ENCODE results near the gene RGS3.

The RGS3 gene

GRCh38 chr9:113475031-113475430, 11.5 kb downstream of the RGS3 start:
- no peak for DNase-seq (ENCODE audit: low read depth)
- no peak for TF ChIP-seq CTCF (conservative IDR thresholded peaks at IDR 0.05; ENCODE audit: low read depth, low read length)
- no peak overlapping the region for H3K4me3 ChIP-seq (ENCODE audit: low read length)

- DNase-seq (ENCODE audit: low read depth) = no peak
- no peak for TF ChIP-seq CTCF (conservative IDR thresholded peaks at IDR 0.05; ENCODE audit: low read depth, low read length)
- H3K4me3 ChIP-seq (ENCODE audit: low read length) = no peak overlapping the region
Observed at GRCh38 chr9:113475992-113476391, 12.5 kb downstream of the RGS3 start.

- DNase-seq (ENCODE audit: low read depth) = no peak
- no peak for TF ChIP-seq CTCF (conservative IDR thresholded peaks at IDR 0.05; ENCODE audit: low read depth, low read length)
- no peak overlapping the region for H3K4me3 ChIP-seq (ENCODE audit: low read length)
Observed at GRCh38 chr9:113476511-113476916, 13.0 kb downstream of the RGS3 start.

- no peak for DNase-seq (ENCODE audit: low read depth)
- TF ChIP-seq CTCF (conservative IDR thresholded peaks at IDR 0.05; ENCODE audit: low read depth, low read length) = no peak
- no peak overlapping the region for H3K4me3 ChIP-seq (ENCODE audit: low read length)
Observed at GRCh38 chr9:113477058-113477457, 13.5 kb downstream of the RGS3 start.

- no peak overlapping the region for H3K4me3 ChIP-seq (ENCODE audit: low read length)
- no peak for DNase-seq (ENCODE audit: low read depth)
- TF ChIP-seq CTCF (conservative IDR thresholded peaks at IDR 0.05; ENCODE audit: low read depth, low read length) = no peak
Observed at GRCh38 chr9:113477661-113478060, 14.1 kb downstream of the RGS3 start.

GRCh38 chr9:113479174-113479621, 15.7 kb downstream of the RGS3 start:
- DNase-seq (ENCODE audit: low read depth) = no peak
- H3K4me3 ChIP-seq (ENCODE audit: low read length) = no peak overlapping the region
- TF ChIP-seq CTCF (conservative IDR thresholded peaks at IDR 0.05; ENCODE audit: low read depth, low read length) = no peak

GRCh38 chr9:113480612-113481011, 17.1 kb downstream of the RGS3 start:
- no peak for TF ChIP-seq CTCF (conservative IDR thresholded peaks at IDR 0.05; ENCODE audit: low read depth, low read length)
- H3K4me3 ChIP-seq (ENCODE audit: low read length) = no peak overlapping the region
- DNase-seq (ENCODE audit: low read depth) = no peak

Data from retinal pigment epithelial cell (primary cell).